SU-DHL-6 (cell line): Measurements from ENCODE around the gene RGS7.

ENCODE experiments used
- H2AFZ ChIP-seq: fragments of 200-600 bp; sonication (generic); 2 replicates; pipeline ENCODE4 v1.6.1; 2014; ENCODE audit warnings: low read depth, mild to moderate bottlenecking, moderate library complexity, mixed read lengths, antibody characterized with exemption, low read length; ENCODE audit not compliant: severe bottlenecking
- H3F3A ChIP-seq: fragments of 200-600 bp; shearing (Covaris generic); 2 replicates; pipeline ENCODE4 v1.6.0; 2016; ENCODE audit warnings: antibody characterized with exemption, mild to moderate bottlenecking; ENCODE audit not compliant: insufficient read depth
- H3K27ac ChIP-seq: fragments of 200-600 bp; sonication (generic); 2 replicates; pipeline ENCODE4 v1.5.1; 2016; ENCODE audit warnings: low read depth, mild to moderate bottlenecking, low read length, moderate library complexity, mixed read lengths
- H3K27me3 ChIP-seq: fragments of 200-600 bp; sonication (generic), shearing (Covaris generic); 2 replicates; pipeline ENCODE4 v1.6.0; 2014; ENCODE audit warnings: mild to moderate bottlenecking, low read length
- H3K36me3 ChIP-seq: fragments of 200-600 bp; sonication (generic); 2 replicates; pipeline ENCODE4 v1.6.1; 2014; ENCODE audit warnings: mild to moderate bottlenecking, low read length, mixed read lengths
- H3K4me2 ChIP-seq: fragments of 300-600, 200-600 bp; shearing (Covaris generic), sonication (generic); 2 replicates; pipeline ENCODE4 v1.6.0; 2014; ENCODE audit warnings: low read length, low read depth, mild to moderate bottlenecking; ENCODE audit not compliant: poor library complexity, severe bottlenecking
- H3K4me3 ChIP-seq: fragments of 200-600 bp; sonication (generic); 2 replicates; pipeline ENCODE4 v1.5.1; 2014; ENCODE audit warnings: antibody characterized with exemption, low read length, mild to moderate bottlenecking, mixed read lengths; ENCODE audit not compliant: insufficient read depth, poor library complexity, severe bottlenecking
- H3K79me2 ChIP-seq: fragments of 200-600 bp; sonication (generic); 2 replicates; pipeline ENCODE4 v1.6.1; 2014; ENCODE audit warnings: mild to moderate bottlenecking, low read length, moderate library complexity; ENCODE audit not compliant: insufficient read depth
- H3K9ac ChIP-seq: fragments of 200-600 bp; sonication (generic); 2 replicates; pipeline ENCODE4 v1.7.0; 2014; ENCODE audit warnings: mild to moderate bottlenecking, low read length
- H3K9me2 ChIP-seq: fragments of 200-600 bp; sonication (generic); replicated peaks from 2 replicates; pipeline ENCODE4 v1.6.1; 2014; ENCODE audit warnings: low read length; ENCODE audit not compliant: insufficient read depth
- H3K9me3 ChIP-seq: fragments of 200-600 bp; sonication (generic); 2 replicates; pipeline ENCODE4 v1.6.1; 2014; ENCODE audit warnings: low read length, mixed read lengths; ENCODE audit not compliant: insufficient read depth
- H4K20me1 ChIP-seq: fragments of 200-600 bp; sonication (generic); 2 replicates; pipeline ENCODE4 v1.6.1; 2014; ENCODE audit warnings: low read depth, mild to moderate bottlenecking, antibody characterized with exemption, low read length, moderate library complexity, mixed read lengths
- CTCF ChIP-seq: fragments of 200-600 bp; sonication (generic); IDR thresholded peaks from one replicate; pipeline ENCODE4 v1.5.1; 2017; ENCODE audit warnings: antibody characterized with exemption, mild to moderate bottlenecking, low read length, moderate library complexity; ENCODE audit not compliant: insufficient read depth, poor library complexity, severe bottlenecking
- EZH2phosphoT487 ChIP-seq: fragments of 200-600 bp; sonication (generic), shearing (Covaris generic); conservative IDR thresholded peaks from 2 replicates; pipeline ENCODE4 v1.6.1; 2018; ENCODE audit warnings: mild to moderate bottlenecking, antibody characterized with exemption, low read length, moderate library complexity, mixed read lengths

RGS7 gene

GRCh38 chr1:241240069-241240468, 116.9 kb downstream of the RGS7 start:
- no peak overlapping the region for H2AFZ ChIP-seq
- no peak overlapping the region for H3K9ac ChIP-seq
- H3K9me2 ChIP-seq = no peaks in the 10 kb centered on the region
- H3K4me3 ChIP-seq = no peak overlapping the region
- no peaks in the 10 kb centered on the region for H3K79me2 ChIP-seq
- H3K4me2 ChIP-seq = no peak overlapping the region
- H3K27me3 ChIP-seq = no peaks in the 10 kb centered on the region
- no peaks in the 10 kb centered on the region for H3K36me3 ChIP-seq
- H4K20me1 ChIP-seq = no peaks in the 10 kb centered on the region
- no peak overlapping the region for H3K27ac ChIP-seq
- H3F3A ChIP-seq = no peaks in the 10 kb centered on the region
- H3K9me3 ChIP-seq = no peaks in the 10 kb centered on the region
- TF ChIP-seq CTCF (no peak), EZH2phosphoT487 (no peak)

GRCh38 chr1:241237873-241238272, 119.1 kb downstream of the RGS7 start:
- no peak overlapping the region for H3K27ac ChIP-seq
- no peak for TF ChIP-seq CTCF
- TF ChIP-seq EZH2phosphoT487 = no peak
- H3K27me3 ChIP-seq = no peaks in the 10 kb centered on the region
- no peaks in the 10 kb centered on the region for H3K36me3 ChIP-seq
- H3K4me3 ChIP-seq = no peak overlapping the region
- H4K20me1 ChIP-seq = no peaks in the 10 kb centered on the region
- no peak overlapping the region for H2AFZ ChIP-seq
- H3K4me2 ChIP-seq = no peak overlapping the region
- no peaks in the 10 kb centered on the region for H3K9me2 ChIP-seq
- H3K79me2 ChIP-seq = no peaks in the 10 kb centered on the region
- H3K9ac ChIP-seq = no peak overlapping the region
- H3F3A ChIP-seq = no peaks in the 10 kb centered on the region
- H3K9me3 ChIP-seq = no peaks in the 10 kb centered on the region

- Histone ChIP-seq H2AFZ (no peak overlapping the region), H3K27ac (no peak overlapping the region), H3K9ac (no peak overlapping the region), H3K9me3 (no peaks in the 10 kb centered on the region), H4K20me1 (no peaks in the 10 kb centered on the region), H3K36me3 (no peaks in the 10 kb centered on the region), H3K4me2 (no peak overlapping the region), H3K4me3 (no peak overlapping the region), H3K79me2 (no peaks in the 10 kb centered on the region), H3F3A (no peaks in the 10 kb centered on the region), H3K27me3 (no peaks in the 10 kb centered on the region), H3K9me2 (no peaks in the 10 kb centered on the region)
- no peak for TF ChIP-seq EZH2phosphoT487
- no peak for TF ChIP-seq CTCF
These were observed 121.6 kb downstream of the RGS7 start for GRCh38 chr1:241235256-241235897.
